GM23248 (cell line): ENCODE measurements around the gene RTF1. TPM values are rescaled to one million over a fixed set of nuclear protein-coding genes. Genes with fewer than 3 reads are reported as not detected.

ENCODE experiments used
- DNase-seq: peaks from one replicate; pipeline ENCODE4 v3.0.0-alpha.2; 2015
- H2AFZ ChIP-seq: fragments of 200-600 bp; sonication (generic); 2 replicates; pipeline ENCODE4 v1.6.1; 2016; ENCODE audit warnings: antibody characterized with exemption
- H3F3A ChIP-seq: fragments of 200-600 bp; sonication (generic); 2 replicates; pipeline ENCODE4 v1.6.1; 2016; ENCODE audit warnings: mild to moderate bottlenecking, antibody characterized with exemption, mixed run types; ENCODE audit not compliant: insufficient read depth
- H3K27ac ChIP-seq: fragments of 200-600 bp; sonication (generic); 2 replicates; pipeline ENCODE4 v1.5.1; 2016; ENCODE audit warnings: mild to moderate bottlenecking
- H3K27me3 ChIP-seq: fragments of 200-600 bp; sonication (generic); replicated peaks from 2 replicates; pipeline ENCODE4 v1.6.1; 2016; ENCODE audit warnings: mild to moderate bottlenecking; ENCODE audit not compliant: insufficient read depth
- H3K36me3 ChIP-seq: fragments of 200-600 bp; sonication (generic); 2 replicates; pipeline ENCODE4 v1.6.1; 2016; ENCODE audit warnings: low read depth, mild to moderate bottlenecking
- H3K4me1 ChIP-seq: fragments of 200-600 bp; sonication (generic); 2 replicates; pipeline ENCODE4 v1.6.1; 2016; ENCODE audit warnings: mild to moderate bottlenecking; ENCODE audit not compliant: insufficient read depth
- H3K4me2 ChIP-seq: fragments of 200-600 bp; sonication (generic); one replicate; pipeline ENCODE4 v1.6.1; 2016; ENCODE audit warnings: mild to moderate bottlenecking; ENCODE audit not compliant: unreplicated experiment
- H3K4me3 ChIP-seq: fragments of 200-600 bp; sonication (generic); 2 replicates; pipeline ENCODE4 v1.5.1; 2016; ENCODE audit warnings: mild to moderate bottlenecking
- H3K79me2 ChIP-seq: fragments of 200-600 bp; sonication (generic); 2 replicates; pipeline ENCODE4 v1.6.1; 2016; ENCODE audit warnings: mild to moderate bottlenecking; ENCODE audit not compliant: insufficient read depth
- H3K9ac ChIP-seq: fragments of 200-600 bp; sonication (generic); 2 replicates; pipeline ENCODE4 v1.6.1; 2016; ENCODE audit warnings: mild to moderate bottlenecking
- H3K9me2 ChIP-seq: fragments of 200-600 bp; sonication (generic); 2 replicates; pipeline ENCODE4 v1.6.1; 2016; ENCODE audit warnings: mixed run types, mild to moderate bottlenecking, moderate library complexity; ENCODE audit not compliant: insufficient read depth
- H3K9me3 ChIP-seq: fragments of 200-600 bp; sonication (generic); one replicate; pipeline ENCODE4 v1.6.1; 2017; ENCODE audit warnings: low read depth
- H4K20me1 ChIP-seq: fragments of 200-600 bp; sonication (generic); 2 replicates; pipeline ENCODE4 v1.6.0; 2016; ENCODE audit not compliant: insufficient read depth
- EZH2 ChIP-seq: fragments of 200-600 bp; sonication (generic); IDR thresholded peaks from 2 replicates; pipeline ENCODE4 v1.6.1; 2018; ENCODE audit warnings: antibody characterized with exemption, mild to moderate bottlenecking; ENCODE audit not compliant: insufficient read depth, poor library complexity, severe bottlenecking
- EZH2phosphoT487 ChIP-seq: fragments of 200-600 bp; sonication (generic); IDR thresholded peaks from 2 replicates; pipeline ENCODE4 v1.6.1; 2018; ENCODE audit warnings: antibody characterized with exemption, moderate library complexity, mild to moderate bottlenecking, low read depth; ENCODE audit not compliant: insufficient read depth
- WGBS, 2 experiments: methylation state at CpG; one replicate each; pipeline ENCODE4 v1.1.6; 2015 to 2017; ENCODE audit warnings: low lambda C conversion rate in 2 of 2, low coverage in 1 of 2; ENCODE audit errors: missing lambda C conversion rate in 2 of 2; 5-methylcytosine and 5-hydroxymethylcytosine counted together
- in situ Hi-C: fragments of 300-500 bp; cut with MboI; formaldehyde crosslinking; loops from 2 replicates; pipeline ENCODE4 v1.15.0; 2020
- polyA plus RNA-seq: library from polyadenylated mRNA; unstranded; fragments of >200 nt; fragmentation: Nextera tagmentation; extraction: Ambion mirVana; gene quantifications from 2 replicates; pipeline ENCODE4 v1.2.1, GENCODE V29; 2016
- total RNA-seq: library from RNA; depleted of rRNA; stranded (reverse); fragments of >200 nt; shearing (Covaris generic); gene quantifications from 2 replicates; pipeline ENCODE4 v1.2.3, GENCODE V29; 2014

The RTF1 gene
- total and polyA plus RNA-seq, 2 experiments from 2014 or later, result 20.5 to 58.6 TPM

DNA sequence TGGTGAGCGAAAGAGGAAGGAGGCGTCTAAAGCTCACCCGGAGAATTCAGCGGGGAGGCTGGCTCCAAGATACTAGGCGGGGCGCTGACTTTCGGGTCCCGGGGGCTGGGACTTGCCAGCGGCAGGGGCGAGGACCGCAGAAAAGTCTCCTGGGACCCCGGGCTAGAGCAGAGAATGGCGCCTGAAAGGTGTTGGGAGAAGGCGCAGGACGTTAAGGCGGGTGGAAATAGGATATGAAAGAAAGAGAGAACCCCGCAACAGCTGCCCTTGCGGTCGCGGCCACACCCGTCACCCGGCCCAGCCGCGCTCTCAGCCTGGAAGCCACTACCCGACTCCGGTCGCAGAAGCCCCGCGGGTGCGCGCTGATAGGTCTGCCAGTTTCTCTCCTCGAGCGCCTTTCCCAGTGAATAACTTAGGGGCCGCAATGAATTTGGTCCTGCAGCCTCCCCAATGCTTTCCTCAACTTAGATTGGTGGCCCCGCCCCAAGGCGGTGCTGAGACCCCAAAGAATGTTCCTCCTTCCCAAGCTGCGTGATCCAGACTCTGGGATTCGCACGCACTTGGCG, 96.1 kb downstream of the RTF1 start:
- WGBS, 2 experiments, result 2 to 4% methylated on average over 40 of the region's 40 CpGs
- in situ Hi-C loops, result no loop called here
- Histone ChIP-seq H3K4me2 (peak overlapping the region; percentile 64), H3K27me3 (peaks cover 30% of the 10 kb centered on the region), H3K27ac (no peak overlapping the region), H4K20me1 (no peaks in the 10 kb centered on the region), H3K9me3 (no peaks in the 10 kb centered on the region), H3K79me2 (no peaks in the 10 kb centered on the region), H3K9ac (no peak overlapping the region), H3K9me2 (no peaks in the 10 kb centered on the region), H3K4me3 (peak overlapping the region; percentile 61), H2AFZ (peak overlapping the region; percentile 35), H3K4me1 (peaks cover 8% of the 10 kb centered on the region), H3F3A (no peaks in the 10 kb centered on the region), H3K36me3 (no peaks in the 10 kb centered on the region)
- peak; percentile 56 for DNase-seq
- no peak; the same call in 1 of the 2 replicates for TF ChIP-seq EZH2phosphoT487
- peak; percentile 97 for TF ChIP-seq EZH2

DNA sequence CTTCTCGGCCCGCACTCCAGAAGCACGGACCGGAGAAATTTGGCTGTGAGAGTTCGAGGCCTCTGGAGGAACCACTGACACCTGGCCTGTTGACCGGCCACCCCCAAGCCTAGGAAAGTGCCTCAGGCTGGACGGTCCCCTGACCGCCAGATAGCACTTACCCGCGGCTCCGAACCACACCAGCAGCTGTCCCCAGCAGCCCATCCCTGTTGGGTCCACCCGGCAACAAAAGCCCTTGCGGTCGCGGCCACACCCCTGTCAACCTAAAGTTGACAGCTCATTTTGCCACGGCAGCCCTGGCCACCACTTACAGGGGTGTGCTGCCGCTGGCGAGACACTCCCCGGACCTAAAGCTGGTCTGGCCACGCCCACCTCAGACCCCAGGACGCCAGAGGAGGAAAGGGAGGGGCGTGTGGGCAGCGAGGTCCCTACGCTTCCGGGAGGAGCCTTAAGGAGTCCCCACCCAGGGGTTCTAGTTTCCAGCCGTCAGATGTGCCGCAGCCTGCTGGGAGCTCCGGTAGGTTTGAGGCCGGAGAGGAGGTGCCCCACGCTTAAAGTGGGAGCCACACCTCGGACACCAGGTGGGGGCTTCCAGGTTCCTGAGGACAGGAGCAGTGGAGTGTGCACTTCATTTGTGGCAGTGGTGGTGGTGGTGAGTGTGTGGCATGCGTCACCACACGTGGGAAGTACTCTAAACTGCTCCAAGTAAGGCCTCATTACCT, 96.8 kb downstream of the RTF1 start, which contains the start of gene LTK:
TSS of gene LTK (minus strand) at position 322 of the 722 bp plus-strand sequence. CDS start at position 204, 118 bp downstream.
- Histone ChIP-seq H3K36me3 (no peaks in the 10 kb centered on the region), H3K79me2 (no peaks in the 10 kb centered on the region), H3K9me3 (no peaks in the 10 kb centered on the region), H3K4me1 (peaks cover 8% of the 10 kb centered on the region), H3K4me2 (peak within 1 kb of the TSS; percentile 64), H3K9ac (no peak within 1 kb of the TSS), H2AFZ (peak within 1 kb of the TSS; percentile 35), H4K20me1 (no peaks in the 10 kb centered on the region), H3K27me3 (peaks cover 30% of the 10 kb centered on the region), H3K4me3 (peak within 1 kb of the TSS; percentile 61), H3K27ac (no peak within 1 kb of the TSS), H3F3A (no peaks in the 10 kb centered on the region), H3K9me2 (no peaks in the 10 kb centered on the region)
- 11 to 12% methylated on average over 32 to 33 of the region's 33 CpGs for WGBS, 2 experiments
- TF ChIP-seq EZH2phosphoT487, result no peak
- TF ChIP-seq EZH2, result no peak
- in situ Hi-C loops, result no loop called here
- peak; percentile 22 for DNase-seq

DNA sequence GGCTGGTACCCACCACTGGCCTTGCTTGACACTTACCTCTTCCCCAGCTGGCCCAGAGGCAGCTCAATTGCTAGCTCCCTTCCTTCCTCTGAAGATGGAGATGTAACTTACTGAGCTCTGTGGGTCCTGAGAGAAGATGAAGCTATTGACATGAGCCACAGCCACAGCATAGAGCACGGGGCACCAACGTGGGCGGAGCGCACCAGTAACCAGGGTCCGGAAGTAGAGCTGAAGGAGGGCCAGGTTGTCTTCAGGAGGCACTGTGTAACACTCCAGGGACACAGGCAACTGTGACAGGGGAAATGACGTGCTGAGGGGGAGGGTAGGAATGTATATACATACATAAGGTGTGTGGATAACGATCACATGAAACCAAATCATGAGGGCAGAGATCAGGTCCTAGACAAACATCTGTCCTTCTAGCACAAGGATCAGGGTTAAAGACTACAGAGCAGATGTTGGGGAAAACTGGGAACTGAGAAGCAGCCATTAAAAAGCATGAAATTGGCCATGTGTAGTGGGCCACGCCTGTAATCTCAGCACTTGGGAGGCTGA, 101.1 kb downstream of the RTF1 start:
- no peak for DNase-seq
- Histone ChIP-seq H3K4me2 (no peak overlapping the region), H3K4me3 (no peak overlapping the region), H3K4me1 (peaks cover 8% of the 10 kb centered on the region), H3K9ac (no peak overlapping the region), H2AFZ (no peak overlapping the region), H3K9me3 (no peaks in the 10 kb centered on the region), H3K36me3 (no peaks in the 10 kb centered on the region; the same call in 1 of the 2 replicates), H3K79me2 (no peaks in the 10 kb centered on the region), H3F3A (no peaks in the 10 kb centered on the region), H3K27me3 (peaks cover 7% of the 10 kb centered on the region), H3K9me2 (no peaks in the 10 kb centered on the region), H4K20me1 (no peaks in the 10 kb centered on the region), H3K27ac (no peak overlapping the region)
- 91% methylated on average over 8 of the region's 8 CpGs for WGBS, 2 experiments
- TF ChIP-seq EZH2 (no peak), EZH2phosphoT487 (no peak)
- in situ Hi-C loops, result no loop called here

DNA sequence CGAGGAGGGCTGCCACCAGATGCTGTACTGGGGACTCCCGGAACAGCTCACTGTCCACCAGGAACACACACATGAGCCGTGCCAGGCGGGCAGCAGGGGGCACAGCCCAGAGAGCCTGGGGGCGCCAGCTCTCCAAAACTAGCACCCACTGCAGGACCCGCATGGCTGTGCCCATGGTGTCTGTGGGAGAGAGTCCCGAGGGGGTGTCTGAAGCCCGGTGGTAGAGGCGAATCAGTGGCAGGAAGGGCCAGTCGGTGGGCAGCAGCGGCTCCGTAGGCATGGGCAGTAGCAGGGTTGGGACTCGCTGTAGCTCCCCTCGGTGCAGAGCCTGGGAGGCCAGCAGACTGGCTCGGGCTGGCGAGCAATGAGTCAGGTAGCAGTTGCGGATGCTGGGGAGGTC, 103.7 kb downstream of the RTF1 start:
- no peaks in the 10 kb centered on the region; the same call in 1 of the 2 replicates for H3K36me3 ChIP-seq
- no peak overlapping the region for H3K4me3 ChIP-seq
- no peaks in the 10 kb centered on the region for H3F3A ChIP-seq
- H4K20me1 ChIP-seq, result no peaks in the 10 kb centered on the region
- H2AFZ ChIP-seq, result no peak overlapping the region
- H3K4me1 ChIP-seq, result no peaks in the 10 kb centered on the region
- 96 to 99% methylated on average over 13 to 17 of the region's 17 CpGs for WGBS, 2 experiments
- H3K27me3 ChIP-seq, result no peaks in the 10 kb centered on the region
- in situ Hi-C loops, result no loop called here
- H3K9ac ChIP-seq, result no peak overlapping the region
- TF ChIP-seq EZH2 (no peak), EZH2phosphoT487 (no peak)
- H3K9me2 ChIP-seq, result no peaks in the 10 kb centered on the region
- H3K4me2 ChIP-seq, result no peak overlapping the region
- no peaks in the 10 kb centered on the region for H3K79me2 ChIP-seq
- H3K27ac ChIP-seq, result no peak overlapping the region
- DNase-seq, result no peak
- H3K9me3 ChIP-seq, result no peaks in the 10 kb centered on the region
